Mucosa of stomach (tissue), 1 donor: ENCODE measurements around the gene AURKA.

Experiments
- H3K27me3 ChIP-seq: one replicate; pipeline ENCODE4 v1.7.0; 2013; ENCODE audit warnings: mild to moderate bottlenecking, low read length; ENCODE audit not compliant: control insufficient read depth, insufficient read depth
- H3K36me3 ChIP-seq: one replicate; pipeline ENCODE4 v1.7.0; 2013; ENCODE audit warnings: low read length; ENCODE audit not compliant: control insufficient read depth, insufficient read depth
- H3K4me1 ChIP-seq: one replicate; pipeline ENCODE4 v1.7.0; 2013; ENCODE audit warnings: mild to moderate bottlenecking, low read length; ENCODE audit not compliant: control insufficient read depth, insufficient read depth
- H3K4me3 ChIP-seq: one replicate; pipeline ENCODE4 v1.7.0; 2013; ENCODE audit warnings: low read length
- H3K9ac ChIP-seq: one replicate; pipeline ENCODE4 v1.7.0; 2013; ENCODE audit warnings: mild to moderate bottlenecking, low read length, moderate library complexity
- H3K9me3 ChIP-seq: one replicate; pipeline ENCODE4 v1.7.0; 2013; ENCODE audit warnings: mild to moderate bottlenecking, low read length, moderate library complexity; ENCODE audit not compliant: control insufficient read depth
- donor health status: Pancreatic carcinoma.

Gene AURKA

GRCh38 chr20:56429502-56429901, 37.5 kb upstream of the AURKA start:
- H3K9ac ChIP-seq = no peak overlapping the region
- no peaks in the 10 kb centered on the region for H3K36me3 ChIP-seq
- H3K4me3 ChIP-seq = no peak overlapping the region
- no peaks in the 10 kb centered on the region for H3K27me3 ChIP-seq
- H3K9me3 ChIP-seq = no peaks in the 10 kb centered on the region
- H3K4me1 ChIP-seq = no peaks in the 10 kb centered on the region

GRCh38 chr20:56428881-56429280, 36.9 kb upstream of the AURKA start:
- Histone ChIP-seq H3K36me3 (no peaks in the 10 kb centered on the region), H3K4me1 (no peaks in the 10 kb centered on the region), H3K4me3 (no peak overlapping the region), H3K9me3 (no peaks in the 10 kb centered on the region), H3K9ac (no peak overlapping the region), H3K27me3 (no peaks in the 10 kb centered on the region)

- Histone ChIP-seq H3K9me3 (no peaks in the 10 kb centered on the region), H3K27me3 (no peaks in the 10 kb centered on the region), H3K4me3 (no peak overlapping the region), H3K36me3 (no peaks in the 10 kb centered on the region), H3K9ac (no peak overlapping the region), H3K4me1 (no peaks in the 10 kb centered on the region)
Observed at GRCh38 chr20:56428410-56428809, 36.4 kb upstream of the AURKA start.

GRCh38 chr20:56427797-56428196, 35.8 kb upstream of the AURKA start:
- H3K27me3 ChIP-seq = no peaks in the 10 kb centered on the region
- H3K4me3 ChIP-seq = no peak overlapping the region
- H3K4me1 ChIP-seq = peaks cover 3% of the 10 kb centered on the region

GRCh38 chr20:56426926-56427325, 34.9 kb upstream of the AURKA start:
- Histone ChIP-seq H3K36me3 (no peaks in the 10 kb centered on the region), H3K9me3 (no peaks in the 10 kb centered on the region), H3K9ac (no peak overlapping the region), H3K4me3 (no peak overlapping the region), H3K4me1 (peaks cover 10% of the 10 kb centered on the region), H3K27me3 (no peaks in the 10 kb centered on the region)

More at GRCh38 chr20:56427797-56428196, 35.8 kb upstream of the AURKA start:
- H3K36me3 ChIP-seq = no peaks in the 10 kb centered on the region
- no peaks in the 10 kb centered on the region for H3K9me3 ChIP-seq
- no peak overlapping the region for H3K9ac ChIP-seq

GRCh38 chr20:56426026-56426425, 34.0 kb upstream of the AURKA start:
- no peaks in the 10 kb centered on the region for H3K9me3 ChIP-seq
- no peaks in the 10 kb centered on the region for H3K27me3 ChIP-seq
- no peaks in the 10 kb centered on the region for H3K36me3 ChIP-seq
- H3K4me1 ChIP-seq = peaks cover 10% of the 10 kb centered on the region
- no peak overlapping the region for H3K9ac ChIP-seq
- no peak overlapping the region for H3K4me3 ChIP-seq

- no peak overlapping the region for H3K9ac ChIP-seq
- H3K9me3 ChIP-seq = no peaks in the 10 kb centered on the region
- H3K36me3 ChIP-seq = no peaks in the 10 kb centered on the region
- no peaks in the 10 kb centered on the region for H3K27me3 ChIP-seq
- peaks cover 10% of the 10 kb centered on the region for H3K4me1 ChIP-seq
- H3K4me3 ChIP-seq = no peak overlapping the region
Observed at GRCh38 chr20:56424931-56425330, 32.9 kb upstream of the AURKA start.

- no peaks in the 10 kb centered on the region for H3K27me3 ChIP-seq
- H3K4me1 ChIP-seq = peaks cover 10% of the 10 kb centered on the region
- H3K9ac ChIP-seq = no peak overlapping the region
- H3K36me3 ChIP-seq = no peaks in the 10 kb centered on the region
- no peak overlapping the region for H3K4me3 ChIP-seq
- no peaks in the 10 kb centered on the region for H3K9me3 ChIP-seq
Observed at GRCh38 chr20:56423886-56424285, 31.9 kb upstream of the AURKA start.

- Histone ChIP-seq H3K36me3 (peaks cover under 1% of the 10 kb centered on the region), H3K4me3 (no peak overlapping the region), H3K27me3 (no peaks in the 10 kb centered on the region), H3K9ac (no peak overlapping the region), H3K4me1 (peaks cover 10% of the 10 kb centered on the region), H3K9me3 (no peaks in the 10 kb centered on the region)
Observed at GRCh38 chr20:56423211-56423610, 31.2 kb upstream of the AURKA start.

GRCh38 chr20:56422824-56423189, 30.8 kb upstream of the AURKA start:
- Histone ChIP-seq H3K36me3 (peaks cover 3% of the 10 kb centered on the region), H3K9me3 (no peaks in the 10 kb centered on the region), H3K4me3 (no peak overlapping the region), H3K9ac (no peak overlapping the region), H3K4me1 (peaks cover 10% of the 10 kb centered on the region), H3K27me3 (no peaks in the 10 kb centered on the region)

- no peaks in the 10 kb centered on the region for H3K9me3 ChIP-seq
- H3K36me3 ChIP-seq = peaks cover 3% of the 10 kb centered on the region
- H3K27me3 ChIP-seq = no peaks in the 10 kb centered on the region
- peaks cover 10% of the 10 kb centered on the region for H3K4me1 ChIP-seq
- no peak overlapping the region for H3K4me3 ChIP-seq
- no peak overlapping the region for H3K9ac ChIP-seq
Observed at GRCh38 chr20:56422076-56422823, 30.2 kb upstream of the AURKA start.

GRCh38 chr20:56420940-56421688, 29.1 kb upstream of the AURKA start:
- H3K9me3 ChIP-seq = no peaks in the 10 kb centered on the region
- H3K36me3 ChIP-seq = peaks cover 3% of the 10 kb centered on the region
- H3K4me3 ChIP-seq = no peak overlapping the region
- peaks cover 10% of the 10 kb centered on the region for H3K4me1 ChIP-seq
- H3K27me3 ChIP-seq = no peaks in the 10 kb centered on the region
- no peak overlapping the region for H3K9ac ChIP-seq
